Lung microvascular endothelial cell (primary cell): Measurements from ENCODE around the gene BRAT1. TPM values are rescaled to one million over a fixed set of nuclear protein-coding genes. Genes with fewer than 3 reads are reported as not detected.
"Not testable (repeated sequence)": the region's sequence is repeated elsewhere in the genome, so short reads cannot be mapped to it uniquely, and the experiment has no call there.

Experiments used
- DNase-seq, 2 donors: peaks; one replicate each; pipeline versions ENCODE4 v3.0.0 to v3.0.0-alpha.2; 2010; ENCODE audit warnings: low read depth in 2 of 2
- total RNA-seq: library from RNA; depleted of rRNA; stranded (reverse); fragments of >200 nt; gene quantifications from 2 replicates; pipeline ENCODE4 v1.2.1, GENCODE V29; 2014

Gene BRAT1
- total RNA-seq, 1 donor from 2014 or later: 21.8 TPM

- DNase-seq: peak in 1 of 2 donors; percentile 27
These were observed 9.7 kb upstream of the BRAT1 start for GRCh38 chr7:2564970-2565540.

- not testable (repeated sequence) for DNase-seq
These were observed 8.6 kb upstream of the BRAT1 start for GRCh38 chr7:2563955-2564354.

- DNase-seq: peak; percentile 31 to 38
These were observed 4.1 kb upstream of the BRAT1 start for GRCh38 chr7:2559283-2559950.

- peak; percentile 91 to 96 for DNase-seq
These were observed 3.4 kb upstream of the BRAT1 start, which contains the start of gene IQCE for GRCh38 chr7:2558629-2559282. Gene IQCE (plus strand): TSS chr7:2558979. CDS start chr7:2559182, 203 bp downstream.

- DNase-seq: peak in 1 of 2 donors; percentile 28
These were observed 638 bp downstream of the BRAT1 start for GRCh38 chr7:2554661-2555111.

GRCh38 chr7:2553831-2554581, 1.3 kb downstream of the BRAT1 start:
- no peak for DNase-seq

DNA sequence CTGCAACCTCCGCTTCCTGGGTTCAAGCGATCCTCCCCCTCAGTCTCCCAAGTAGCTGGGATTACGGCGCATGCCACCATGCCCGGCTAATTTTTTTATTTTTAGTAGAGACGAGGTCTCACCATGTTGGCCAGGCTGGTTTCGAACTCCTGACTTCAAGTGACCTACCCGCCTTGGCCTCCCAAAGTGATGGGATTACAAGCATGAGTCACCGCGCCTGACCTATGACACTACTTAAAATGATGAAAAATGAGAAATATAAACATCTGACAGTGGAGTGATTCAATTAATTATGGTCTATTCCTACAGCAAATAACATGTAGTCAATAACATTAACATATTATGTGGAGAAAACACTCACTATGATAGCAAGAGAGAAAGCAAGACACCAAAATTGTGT, 2.2 kb downstream of the BRAT1 start:
- no peak for DNase-seq

GRCh38 chr7:2551418-2551817, 3.9 kb downstream of the BRAT1 start:
- no peak for DNase-seq

DNA sequence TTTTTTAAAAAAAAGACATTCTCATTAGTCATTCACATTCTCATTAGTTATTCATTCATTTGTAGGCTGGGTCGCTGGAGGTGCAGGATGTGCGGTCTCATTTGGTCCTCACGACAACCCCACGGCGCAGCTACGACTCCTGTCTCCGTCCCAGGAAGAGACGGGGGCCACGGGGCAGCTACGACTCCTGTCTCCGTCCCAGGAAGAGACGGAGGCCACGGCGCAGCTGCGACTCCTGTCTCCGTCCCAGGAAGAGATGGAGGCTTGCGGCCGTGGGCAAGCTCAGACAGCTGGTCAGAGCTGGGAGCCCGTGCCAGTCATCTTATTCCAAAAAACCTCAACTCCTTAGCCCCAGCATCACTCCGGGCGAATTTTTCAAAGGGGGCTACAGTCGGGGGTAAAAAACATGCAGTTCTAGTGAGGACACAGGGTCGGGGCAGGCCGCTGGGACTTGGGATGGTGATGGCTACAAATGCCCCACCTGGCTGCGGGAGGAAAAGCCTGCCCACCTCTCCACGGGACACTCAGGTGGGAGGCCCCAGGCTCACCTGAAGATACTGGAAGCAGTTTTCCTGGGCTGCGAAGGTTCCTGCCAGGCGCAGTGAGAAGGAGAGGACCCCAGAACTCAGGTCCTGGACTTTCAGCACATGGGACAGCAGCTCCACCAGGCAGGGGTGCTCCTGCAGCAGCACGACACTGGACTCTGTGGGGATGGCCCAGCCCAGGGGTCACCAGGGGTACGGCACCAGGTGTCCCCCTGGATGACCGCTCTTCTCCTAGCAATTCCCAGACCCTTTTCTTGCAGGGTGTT, 8.3 kb downstream of the BRAT1 start:
- no peak for DNase-seq

DNA sequence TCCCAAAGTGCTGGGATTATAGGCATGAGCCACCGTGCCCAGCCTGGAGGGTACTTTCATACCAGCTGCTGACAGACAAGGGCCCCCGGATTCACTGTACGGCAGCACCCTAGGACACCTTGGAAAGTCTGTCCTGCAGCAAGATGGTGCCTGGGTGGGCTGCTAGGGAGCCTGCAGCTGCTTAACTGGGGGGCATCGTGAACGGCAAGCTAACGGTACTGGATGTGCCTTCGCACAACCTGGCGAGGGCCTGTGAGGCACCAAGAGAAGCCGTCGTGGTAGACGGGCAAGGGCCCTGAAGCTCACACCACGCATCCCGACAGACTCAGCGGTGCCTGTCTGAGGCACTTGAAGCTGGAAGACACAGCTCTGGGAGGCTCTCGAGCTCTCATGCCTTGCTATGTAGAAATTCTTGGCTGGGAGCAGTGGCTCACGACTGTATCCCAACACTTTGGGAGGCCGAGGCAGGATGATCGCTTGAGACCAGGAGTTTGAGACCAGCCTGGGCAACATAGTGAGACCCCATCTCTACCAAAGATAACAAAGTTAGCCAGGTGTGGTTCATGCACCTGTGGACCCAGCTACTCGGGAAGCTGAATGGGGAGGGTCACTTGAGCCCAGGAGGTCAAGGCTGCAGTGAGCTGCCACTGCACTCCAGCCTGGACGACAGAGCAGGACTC, 9.4 kb downstream of the BRAT1 start:
- no peak for DNase-seq

GRCh38 chr7:2544541-2545188, 10.7 kb downstream of the BRAT1 start:
- no peak for DNase-seq

DNA sequence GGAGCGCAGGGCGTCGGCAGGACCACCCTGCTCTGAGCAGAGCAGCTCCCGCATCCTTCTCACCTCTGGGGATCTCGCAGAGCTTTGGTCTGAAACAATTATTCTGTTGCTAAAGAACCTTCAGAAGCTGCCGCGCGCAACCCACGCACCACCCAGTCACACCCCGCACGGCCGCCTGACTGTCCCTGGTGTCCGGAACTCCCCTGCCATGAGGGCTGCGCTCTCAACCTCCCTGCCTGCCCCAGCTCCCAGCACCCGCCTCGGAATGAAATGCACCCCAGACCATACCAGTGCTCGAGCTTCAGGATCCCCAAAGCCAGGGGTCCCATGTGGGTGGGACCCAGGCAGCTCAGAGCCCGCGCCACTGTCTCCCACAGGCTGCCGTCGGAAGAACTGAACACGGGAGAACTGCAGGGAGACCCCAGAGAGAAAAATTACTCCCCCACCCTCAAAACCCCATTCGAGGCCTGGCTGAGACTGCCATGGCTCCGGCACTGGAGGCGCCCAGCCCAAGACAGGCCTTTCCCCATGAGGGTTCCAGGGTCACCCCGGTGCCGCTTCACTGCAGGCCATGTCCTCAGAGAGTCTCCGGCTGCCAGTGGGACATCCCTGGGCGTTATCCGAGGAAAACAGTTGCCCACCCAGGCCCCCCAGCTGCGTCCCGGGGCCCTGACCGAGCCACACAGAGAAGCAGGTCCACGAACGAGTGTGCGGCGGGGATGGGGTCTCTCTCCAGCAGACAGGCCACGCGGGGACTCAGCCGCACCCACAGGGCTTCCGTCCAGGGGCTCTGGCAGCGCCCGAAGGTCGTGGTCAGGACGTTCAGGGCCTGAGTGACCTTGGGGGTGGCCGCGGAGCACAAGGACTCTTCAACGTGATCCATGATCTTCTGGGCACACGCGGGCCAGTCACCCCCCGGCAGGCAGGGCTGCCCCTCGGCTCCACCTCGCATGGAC, 12.1 kb downstream of the BRAT1 start:
- no peak for DNase-seq

DNA sequence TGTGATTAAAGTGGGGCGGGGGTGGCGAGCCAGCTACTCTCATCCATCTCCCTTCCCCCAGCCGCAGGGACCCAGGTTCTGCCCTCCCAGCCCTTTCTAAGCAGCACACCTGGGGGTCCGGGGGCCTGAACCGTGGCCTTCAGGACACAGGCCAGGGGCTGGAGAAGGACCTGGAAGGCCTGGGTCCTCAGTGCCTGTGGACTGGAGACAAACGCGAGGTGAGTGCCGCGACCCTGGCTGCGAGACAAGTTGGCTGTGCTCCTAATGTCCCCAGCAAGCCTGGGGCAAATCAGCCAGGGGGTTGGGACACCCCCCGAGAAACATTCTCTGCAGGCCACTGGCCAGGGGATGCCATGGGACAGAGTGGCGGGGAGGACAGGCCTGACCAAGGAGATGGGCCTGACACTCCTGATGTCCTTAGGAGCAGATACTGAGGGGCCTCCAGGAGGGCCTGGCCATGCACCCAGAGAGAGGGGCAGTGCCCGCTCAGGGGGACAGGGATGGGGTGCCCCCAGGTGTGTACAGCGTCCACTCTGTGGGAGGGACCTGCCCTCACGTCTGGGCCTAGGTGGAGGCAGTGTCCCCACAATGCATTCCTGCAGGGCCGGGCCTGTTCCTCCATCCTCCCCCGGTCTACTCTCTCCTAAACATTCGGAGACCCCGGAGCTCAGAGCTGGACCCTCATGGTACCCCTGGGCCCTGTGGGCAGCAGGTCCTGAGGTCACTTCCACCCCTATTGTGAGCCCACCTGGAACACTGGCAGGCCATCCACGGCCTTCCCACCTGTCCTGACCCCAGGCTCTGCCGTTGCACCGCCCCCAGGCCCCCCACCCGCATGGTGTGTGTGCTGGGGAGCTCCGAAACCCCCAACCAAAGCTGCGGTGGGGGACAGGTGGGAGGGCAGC, 13.1 kb downstream of the BRAT1 start:
- DNase-seq: no peak

DNA sequence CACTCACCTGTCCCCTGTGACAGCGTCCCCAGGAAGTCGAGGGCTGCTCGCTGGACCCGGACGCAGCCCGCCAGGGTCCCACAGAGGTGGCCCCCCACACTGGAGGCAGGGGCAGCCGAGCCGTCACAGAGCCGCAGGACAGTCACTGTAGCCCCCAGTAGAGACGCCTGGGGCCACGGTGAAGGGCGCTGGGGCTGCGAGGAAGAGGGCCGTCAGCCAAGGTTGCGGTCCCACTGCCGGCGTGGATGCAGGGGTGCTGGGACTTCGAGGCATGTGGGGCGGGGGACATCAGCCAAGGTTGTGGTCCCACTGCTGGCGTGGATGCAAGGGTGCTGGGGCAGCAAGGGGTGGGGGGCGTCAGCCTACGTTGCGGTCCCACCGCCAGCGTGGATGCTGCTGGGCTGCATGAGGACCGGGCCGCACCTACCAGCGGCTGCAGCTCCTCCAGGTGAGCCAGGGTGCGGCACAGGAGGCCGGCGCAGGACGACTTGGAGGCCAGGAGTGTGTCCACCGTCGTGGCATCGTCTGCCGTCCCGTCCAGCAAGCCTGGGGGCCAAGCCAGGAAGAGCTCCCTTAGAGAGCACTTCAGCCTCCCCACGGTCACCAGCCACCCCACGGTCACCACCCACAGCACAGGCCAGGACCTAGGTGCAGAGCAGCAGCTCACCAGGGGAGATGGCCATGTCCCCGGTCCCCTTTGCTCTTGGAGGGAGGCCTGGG, 13.9 kb downstream of the BRAT1 start:
- DNase-seq: no peak

DNA sequence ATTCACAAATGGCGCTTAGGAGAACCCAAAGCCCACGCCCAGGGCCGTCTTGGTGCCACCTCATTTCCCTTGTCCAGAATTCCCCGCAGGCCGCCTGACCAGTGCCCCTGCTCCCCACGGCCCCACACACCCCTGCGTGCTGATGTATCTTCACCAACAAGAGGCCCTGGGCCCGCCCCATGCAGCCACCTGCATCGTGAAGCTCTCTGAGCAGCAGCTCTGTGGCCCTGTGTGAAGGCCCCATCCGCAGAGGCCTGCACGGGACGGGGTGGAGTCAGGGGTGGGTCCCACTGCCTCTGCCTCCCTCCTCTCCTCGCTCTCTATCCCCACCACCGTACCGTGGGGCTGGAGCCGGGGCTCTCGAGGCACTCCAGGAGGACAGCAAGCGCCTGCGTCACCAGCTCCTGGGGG, 14.7 kb downstream of the BRAT1 start:
- DNase-seq: no peak

DNA sequence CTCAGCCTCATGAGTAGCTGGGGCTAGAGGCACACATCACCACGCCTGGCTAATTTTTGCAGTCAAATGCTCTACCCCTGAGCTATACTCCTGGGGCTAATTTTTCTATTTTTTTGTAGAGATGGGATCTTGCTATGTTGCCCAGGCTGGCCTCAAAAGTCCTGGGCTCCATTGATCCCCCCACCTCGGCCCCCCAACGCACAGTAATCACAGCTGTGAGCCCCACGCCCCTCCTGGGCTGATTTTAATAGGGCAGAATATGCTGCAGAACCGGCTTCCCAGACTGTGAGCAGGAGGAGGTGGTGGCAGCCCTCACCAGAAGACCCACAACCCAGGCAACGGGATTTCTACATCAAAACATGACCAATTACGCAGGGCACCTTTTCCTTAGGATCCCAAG, 15.2 kb downstream of the BRAT1 start:
- DNase-seq: no peak
